GM18507 (cell line): Measurements from ENCODE around the gene OSBPL10.
"Not testable (repeated sequence)": the region's sequence is repeated elsewhere in the genome, so short reads cannot be mapped to it uniquely, and the experiment has no call there.

Experiments
- DNase-seq: peaks from one replicate; pipeline ENCODE4 v3.0.0; 2011; ENCODE audit warnings: low read depth; ENCODE audit not compliant: insufficient read length; ENCODE audit errors: extremely low spot score
- FAIRE-seq: peaks from 2 replicates; lab custom pipeline; 2011; peaks lifted over from hg19 to GRCh38; lab: Jason Lieb, UNC

The OSBPL10 gene, protein sequence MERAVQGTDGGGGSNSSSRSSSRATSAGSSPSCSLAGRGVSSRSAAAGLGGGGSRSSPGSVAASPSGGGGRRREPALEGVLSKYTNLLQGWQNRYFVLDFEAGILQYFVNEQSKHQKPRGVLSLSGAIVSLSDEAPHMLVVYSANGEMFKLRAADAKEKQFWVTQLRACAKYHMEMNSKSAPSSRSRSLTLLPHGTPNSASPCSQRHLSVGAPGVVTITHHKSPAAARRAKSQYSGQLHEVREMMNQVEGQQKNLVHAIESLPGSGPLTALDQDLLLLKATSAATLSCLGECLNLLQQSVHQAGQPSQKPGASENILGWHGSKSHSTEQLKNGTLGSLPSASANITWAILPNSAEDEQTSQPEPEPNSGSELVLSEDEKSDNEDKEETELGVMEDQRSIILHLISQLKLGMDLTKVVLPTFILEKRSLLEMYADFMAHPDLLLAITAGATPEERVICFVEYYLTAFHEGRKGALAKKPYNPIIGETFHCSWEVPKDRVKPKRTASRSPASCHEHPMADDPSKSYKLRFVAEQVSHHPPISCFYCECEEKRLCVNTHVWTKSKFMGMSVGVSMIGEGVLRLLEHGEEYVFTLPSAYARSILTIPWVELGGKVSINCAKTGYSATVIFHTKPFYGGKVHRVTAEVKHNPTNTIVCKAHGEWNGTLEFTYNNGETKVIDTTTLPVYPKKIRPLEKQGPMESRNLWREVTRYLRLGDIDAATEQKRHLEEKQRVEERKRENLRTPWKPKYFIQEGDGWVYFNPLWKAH

DNA sequence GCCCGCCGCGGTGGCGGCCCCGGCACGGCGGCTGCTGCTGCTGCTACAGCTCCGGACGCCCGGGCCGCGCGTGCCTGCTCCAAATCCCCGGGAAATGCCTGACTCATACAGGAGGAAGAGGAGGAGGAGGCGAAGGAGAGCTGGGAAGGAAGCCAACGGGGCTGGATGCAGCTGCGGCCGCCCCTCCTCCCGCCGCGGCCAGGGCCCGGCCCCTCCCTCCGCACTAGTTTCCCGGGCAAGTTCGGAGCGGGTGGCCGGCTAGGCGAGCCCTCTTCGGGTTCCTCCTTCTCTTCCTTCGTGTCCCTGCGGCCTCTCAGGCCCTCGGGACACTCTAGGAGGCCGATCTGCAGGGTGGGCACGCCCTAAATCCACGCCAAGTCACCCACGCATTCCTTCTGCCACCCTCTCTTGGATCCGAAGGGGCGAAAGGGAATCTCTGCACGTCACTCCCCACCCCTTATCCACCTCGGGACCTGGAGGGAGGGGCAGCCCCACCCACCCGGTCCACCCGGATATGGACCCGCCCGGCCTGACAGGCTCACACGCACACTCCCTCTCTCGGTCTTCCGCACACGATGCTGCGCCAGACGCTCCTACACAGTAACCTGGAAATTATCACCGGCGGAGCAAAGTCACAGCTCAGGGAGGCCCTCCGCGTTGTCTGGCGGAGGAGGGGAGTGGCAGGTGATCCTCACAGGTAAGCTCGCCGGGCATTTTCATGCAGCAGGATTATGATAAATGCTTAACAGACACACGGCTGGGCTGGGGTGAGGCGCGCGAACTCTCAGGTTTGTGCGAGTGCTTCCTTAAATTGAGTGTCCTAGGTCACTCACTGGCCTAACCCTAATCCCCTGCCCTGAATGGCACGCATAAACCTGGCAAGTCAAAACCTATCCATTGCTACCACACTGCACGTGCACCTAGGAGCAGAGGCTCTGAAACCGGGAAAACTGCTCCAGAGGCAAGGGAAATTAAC lies at the start of gene OSBPL10, which contains the start of gene ZNF860:
OSBPL10 (minus strand) TSS at position 57 of the 976 bp plus-strand sequence. CDS start 83 bp downstream, outside the sequence.
ZNF860 (plus strand) TSS at position 545 of the 976 bp plus-strand sequence. CDS start 7,330 bp downstream, outside the sequence.
- DNase-seq = no peak
- FAIRE-seq = no peak

DNA sequence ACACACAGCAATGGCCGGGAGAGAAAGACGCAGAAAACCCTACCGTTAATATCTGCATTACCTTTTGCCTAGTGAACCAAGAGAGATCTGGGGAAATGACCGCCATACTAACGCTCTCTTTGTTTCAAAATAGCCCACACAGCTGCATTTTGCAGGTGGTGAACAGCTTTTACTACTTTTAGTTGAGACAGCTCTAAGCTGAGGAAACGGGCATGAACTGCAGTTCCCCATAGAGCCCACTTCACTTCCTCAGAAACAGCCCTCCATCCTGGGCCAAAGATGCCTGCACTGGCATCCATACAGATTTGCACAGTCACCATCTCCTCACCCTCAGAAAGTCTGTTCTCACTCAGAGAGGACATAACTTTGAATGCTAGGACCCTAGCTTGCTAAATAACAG lies 45.5 kb upstream of the OSBPL10 start:
- no peak for DNase-seq
- FAIRE-seq = no peak

DNA sequence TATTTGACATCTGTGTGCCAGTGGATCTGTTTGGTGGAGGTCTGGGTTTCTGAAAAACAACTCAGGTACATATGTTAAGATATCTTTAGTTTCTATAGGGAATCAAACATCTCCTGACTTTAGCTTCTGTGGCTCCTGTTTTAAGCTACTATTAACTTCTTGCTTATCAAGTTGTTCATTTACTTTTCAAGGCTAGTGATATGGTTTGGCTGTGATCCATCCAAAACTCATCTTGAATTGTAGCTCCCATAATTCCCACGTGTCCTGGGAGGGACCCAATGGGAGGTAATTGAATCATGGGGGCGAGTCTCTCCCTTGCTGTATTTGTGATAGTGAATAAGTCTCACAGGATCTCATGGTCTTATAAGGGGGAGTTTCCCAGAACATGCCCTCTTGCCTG lies 41.9 kb upstream of the OSBPL10 start:
- DNase-seq (no peak), FAIRE-seq (no peak)

DNA sequence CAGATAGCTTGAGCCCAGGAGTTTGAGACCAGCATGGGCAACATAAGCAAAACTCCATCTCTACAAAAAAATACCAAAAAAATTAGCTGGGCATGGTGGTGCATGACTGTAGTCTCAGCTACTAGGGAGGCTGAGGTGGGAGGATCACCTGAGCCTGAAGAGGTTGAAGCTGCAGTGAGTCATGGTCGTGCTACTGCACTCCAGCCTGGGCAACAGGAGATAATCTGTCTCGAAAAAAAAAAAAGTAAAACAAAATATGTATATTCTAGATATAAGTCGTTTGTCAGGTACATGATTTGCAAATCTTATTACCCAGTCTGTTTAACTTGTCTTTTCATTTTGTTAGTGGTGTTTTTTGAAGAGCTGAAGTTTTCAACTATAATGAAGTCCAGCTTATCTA lies 40.7 kb upstream of the OSBPL10 start:
- FAIRE-seq = no peak

GRCh38 chr3:32021155-32021554 lies 40.1 kb upstream of the OSBPL10 start:
- no peak for FAIRE-seq

More for the DNA sequence above, 40.7 kb upstream of the OSBPL10 start:
- no peak for DNase-seq

DNA sequence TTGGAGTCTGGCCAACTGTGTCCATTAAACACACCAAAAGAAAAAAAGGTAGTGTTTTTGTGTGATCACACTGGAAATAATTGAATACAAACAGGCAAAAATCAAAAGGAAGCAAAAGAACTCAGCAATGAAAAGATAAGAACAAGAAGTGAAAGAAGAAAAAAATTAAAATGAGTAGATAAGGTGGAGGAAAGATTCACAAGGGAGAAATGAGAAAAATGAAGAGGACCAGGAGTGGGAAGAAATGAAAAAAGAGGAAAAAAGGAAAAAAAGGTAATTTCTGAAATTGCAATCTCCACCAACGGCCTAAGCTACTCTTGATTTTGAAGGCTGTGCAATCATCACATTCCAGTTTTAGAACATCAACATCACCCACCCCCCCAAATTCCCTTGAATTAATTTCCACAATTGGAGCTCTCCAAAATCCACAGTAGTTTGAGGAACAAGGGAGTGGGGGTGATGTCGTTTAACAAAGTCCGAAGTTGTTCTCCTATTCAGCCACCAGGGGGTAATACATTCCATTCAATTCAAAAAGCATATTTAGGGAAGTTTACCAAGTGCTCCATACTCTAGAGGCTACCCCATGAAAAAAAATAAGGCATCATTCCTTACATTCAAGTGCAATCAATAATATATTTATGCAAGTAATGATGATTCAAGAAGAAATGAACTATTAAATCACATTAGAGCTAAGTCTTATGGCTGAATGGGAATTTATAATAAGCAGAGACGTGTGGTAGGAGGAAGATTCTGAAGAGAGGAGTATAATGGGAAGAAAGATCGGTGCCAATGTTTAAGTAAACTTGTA lies 37.9 kb upstream of the OSBPL10 start:
- DNase-seq = no peak
- FAIRE-seq = peak; percentile 62

More at GRCh38 chr3:32021155-32021554, 40.1 kb upstream of the OSBPL10 start:
- DNase-seq = no peak

DNA sequence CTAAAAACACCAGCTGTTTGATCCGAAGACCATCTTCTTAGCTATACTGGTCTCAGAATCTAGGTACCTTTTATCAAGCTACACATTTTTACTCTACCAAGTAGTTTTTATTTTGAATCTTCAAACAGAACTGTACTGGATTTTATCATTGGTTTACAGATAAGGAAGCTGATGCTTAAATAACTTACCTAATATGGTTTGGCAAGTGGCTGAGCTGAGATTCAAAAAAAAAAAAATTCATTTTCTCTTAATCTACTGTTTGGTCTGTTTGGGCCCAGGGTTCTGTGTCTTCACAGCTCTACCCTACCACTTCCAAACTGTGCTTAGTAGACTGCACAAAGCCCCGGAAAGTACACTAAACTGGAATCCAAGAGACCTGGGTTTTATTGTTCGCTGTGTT lies 36.2 kb upstream of the OSBPL10 start:
- DNase-seq (no peak), FAIRE-seq (no peak)

DNA sequence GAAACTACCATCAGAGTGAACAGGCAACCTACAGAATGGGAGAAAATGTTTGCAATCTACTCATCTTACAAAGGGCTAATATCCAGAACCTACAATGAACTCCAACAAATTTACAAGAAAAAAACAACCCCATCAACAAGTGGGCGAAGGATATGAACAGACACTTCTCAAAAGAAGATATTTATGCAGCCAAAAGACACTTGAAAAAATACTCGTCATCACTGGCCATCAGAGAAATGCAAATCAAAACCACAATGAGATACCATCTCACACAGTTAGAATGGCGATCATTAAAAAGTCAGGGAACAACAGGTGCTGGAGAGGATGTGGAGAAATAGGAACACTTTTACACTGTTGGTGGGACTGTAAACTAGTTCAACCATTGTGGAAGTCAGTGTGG lies 34.6 kb upstream of the OSBPL10 start:
- not testable (repeated sequence) for DNase-seq

DNA sequence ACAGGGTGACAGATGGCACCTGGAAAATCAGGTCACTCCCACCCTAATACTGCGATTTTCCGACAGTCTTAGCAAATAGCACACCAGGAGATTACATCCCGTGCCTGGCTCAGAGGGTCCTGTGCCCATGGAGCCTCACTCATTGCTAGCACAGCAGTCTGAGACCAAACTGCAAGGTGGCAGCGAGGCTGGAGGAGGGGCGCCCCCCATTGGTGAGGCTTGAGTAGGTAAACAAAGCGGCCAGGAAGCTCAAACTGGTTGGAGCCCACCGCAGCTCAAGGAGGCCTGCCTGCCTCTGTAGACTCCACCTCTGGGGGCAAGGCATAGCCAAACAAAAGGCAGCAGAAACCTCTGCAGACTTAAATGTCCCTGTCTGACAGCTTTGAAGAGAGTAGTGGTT lies 29.6 kb upstream of the OSBPL10 start:
- not testable (repeated sequence) for FAIRE-seq, DNase-seq

More for the DNA sequence above, 34.6 kb upstream of the OSBPL10 start:
- not testable (repeated sequence) for FAIRE-seq

- DNase-seq (no peak), FAIRE-seq (no peak)
Observed at GRCh38 chr3:32009957-32010356, 28.9 kb upstream of the OSBPL10 start.

- no peak for DNase-seq
- FAIRE-seq = no peak
Observed at GRCh38 chr3:32009101-32009500, 28.0 kb upstream of the OSBPL10 start.

- no peak for FAIRE-seq
Observed at GRCh38 chr3:32004113-32004765, 23.2 kb upstream of the OSBPL10 start.

GRCh38 chr3:32003380-32003779 lies 22.3 kb upstream of the OSBPL10 start:
- no peak for FAIRE-seq
- no peak for DNase-seq

More at GRCh38 chr3:32004113-32004765, 23.2 kb upstream of the OSBPL10 start:
- no peak for DNase-seq

DNA sequence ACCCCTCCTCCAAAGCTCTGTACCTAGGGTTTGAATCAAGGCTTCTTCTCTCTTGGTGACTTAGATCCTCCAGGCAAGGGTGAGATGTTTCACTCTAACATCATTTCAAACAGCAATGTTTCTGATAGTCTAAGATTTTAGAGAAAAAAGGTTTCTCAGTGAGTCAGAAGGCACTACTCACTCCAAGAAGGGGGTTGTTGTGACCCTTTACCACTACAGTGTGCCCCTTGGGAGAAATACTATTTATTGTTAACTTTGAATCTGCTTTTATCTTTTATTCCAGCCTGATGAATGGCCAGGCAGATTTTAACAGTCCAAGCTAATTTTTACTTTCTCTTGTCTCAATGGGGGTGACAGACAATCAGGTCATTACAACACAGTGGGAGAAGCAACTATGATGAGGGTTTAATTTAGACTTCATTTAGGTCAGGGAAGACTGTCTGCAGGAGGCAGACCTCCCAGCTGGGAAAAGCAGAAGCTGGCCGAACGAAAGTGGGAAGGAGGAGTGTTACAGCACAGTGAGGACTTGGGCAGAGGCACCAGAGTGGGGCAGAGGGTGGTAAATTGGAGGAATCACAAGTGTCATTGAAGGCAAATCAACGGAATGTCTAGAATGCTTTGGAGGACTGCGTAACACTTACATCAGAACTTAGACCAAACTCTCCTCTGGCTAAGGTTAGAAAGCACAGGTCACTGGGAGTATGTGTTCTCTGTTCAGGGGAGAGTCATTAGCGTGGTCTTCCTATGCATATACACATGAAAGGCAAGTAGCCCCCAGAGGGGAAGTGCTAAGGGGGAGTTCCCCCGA lies 21.7 kb upstream of the OSBPL10 start:
- DNase-seq (no peak), FAIRE-seq (no peak)

DNA sequence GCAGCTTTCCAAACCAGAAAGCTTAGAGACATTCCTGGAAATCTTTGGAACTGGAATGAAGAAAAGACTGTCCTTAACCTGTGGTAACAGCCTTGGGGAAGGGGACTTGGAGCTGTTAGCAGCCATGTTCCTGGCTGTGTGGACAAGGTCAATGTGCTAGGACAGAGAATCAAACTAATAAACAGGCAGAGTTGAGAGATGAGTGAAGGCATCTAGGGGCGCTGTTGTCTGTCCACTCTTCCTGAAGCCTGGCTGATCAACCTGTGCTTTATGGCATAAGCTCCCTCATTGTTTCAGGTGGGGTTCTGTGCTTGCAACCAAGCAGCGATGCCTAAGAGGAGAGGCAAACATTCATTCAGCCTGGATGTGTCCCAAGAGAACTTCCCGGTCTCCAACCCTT lies 19.8 kb upstream of the OSBPL10 start:
- DNase-seq = no peak
- FAIRE-seq = no peak

DNA sequence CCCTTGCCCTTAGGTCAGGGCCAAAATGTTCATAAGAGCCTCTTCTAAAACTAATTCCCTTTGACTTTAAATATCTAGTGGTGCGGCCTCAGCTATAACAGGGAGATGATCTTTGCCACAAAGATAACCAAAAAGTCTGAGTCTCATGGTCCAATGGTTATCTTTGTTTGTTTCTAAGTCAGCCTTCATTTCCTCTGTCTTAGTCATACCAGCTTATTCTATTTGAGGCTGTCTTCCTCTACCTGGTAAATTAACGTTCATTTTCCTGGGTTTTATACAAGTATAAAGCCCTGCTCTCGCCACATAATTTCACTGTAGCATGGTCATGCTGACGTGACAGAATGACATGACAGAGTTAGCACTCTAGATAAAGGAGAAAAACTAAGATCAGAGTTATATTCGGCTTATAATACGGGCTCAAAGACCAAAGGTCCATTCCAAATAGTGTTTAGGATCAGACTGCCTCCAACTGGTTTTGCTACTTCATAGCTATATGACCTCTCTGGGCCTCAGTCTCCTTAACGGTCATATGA lies 18.9 kb upstream of the OSBPL10 start:
- DNase-seq = no peak
- FAIRE-seq = no peak

DNA sequence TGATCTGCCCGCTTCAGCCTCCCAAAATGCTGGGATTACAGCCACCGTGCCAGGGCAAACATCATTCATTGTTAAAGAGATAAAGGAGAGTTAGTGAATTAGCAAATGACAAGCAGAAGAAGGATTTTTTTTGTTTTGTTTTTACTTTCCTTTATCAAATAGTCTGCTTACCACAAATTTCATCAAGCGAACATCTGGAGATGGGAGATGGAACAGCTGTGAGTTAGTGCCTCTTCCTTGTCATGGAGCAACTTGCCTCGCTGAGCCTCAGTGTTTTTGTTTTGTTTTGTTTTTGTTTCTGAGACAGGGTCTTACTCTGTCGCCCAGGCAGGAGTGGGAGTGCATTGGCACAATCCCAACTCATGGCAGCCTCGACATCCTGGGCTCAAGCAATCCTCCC lies 16.4 kb upstream of the OSBPL10 start:
- DNase-seq = no peak
- FAIRE-seq = no peak
